CD8-positive, alpha-beta memory T cell (primary cell): ENCODE results near the gene CYTH2. TPM values are rescaled to one million over a fixed set of nuclear protein-coding genes. Genes with fewer than 3 reads are reported as not detected.

ENCODE experiments used
- CTCF ChIA-PET: fragments of 350-600 bp; sonication (Branson Sonifier 250); formaldehyde crosslinking; loops from one replicate; lab custom pipeline; 2021; ENCODE audit warnings: antibody characterized with exemption; lab: Charles Lee
- POLR2A ChIA-PET: fragments of 350-600 bp; sonication (Branson Sonifier 250); formaldehyde crosslinking; loops from one replicate; lab custom pipeline; 2021; ENCODE audit warnings: antibody characterized with exemption; lab: Charles Lee
- DNase-seq, 5 donors: peaks; one replicate each; pipeline versions ENCODE4 v3.0.0 to v3.0.0-alpha.2; 2020 to 2022; ENCODE audit warnings: mixed read lengths in 1 of 5
- H3K27ac ChIP-seq: one replicate; pipeline ENCODE4 v1.7.0; 2013; ENCODE audit warnings: low read depth, mild to moderate bottlenecking, low read length, moderate library complexity
- H3K27me3 ChIP-seq: 2 replicates; pipeline ENCODE4 v1.7.0; 2013; ENCODE audit warnings: low read length, mild to moderate bottlenecking; ENCODE audit not compliant: insufficient read depth, poor library complexity, severe bottlenecking
- H3K36me3 ChIP-seq: 2 replicates; pipeline ENCODE4 v1.7.0; 2013; ENCODE audit warnings: mild to moderate bottlenecking, low read length, moderate library complexity; ENCODE audit not compliant: insufficient read depth
- H3K4me1 ChIP-seq: 2 replicates; pipeline ENCODE4 v1.7.0; 2013; ENCODE audit warnings: mild to moderate bottlenecking, low read length, moderate library complexity; ENCODE audit not compliant: insufficient read depth
- H3K4me3 ChIP-seq: 2 replicates; pipeline ENCODE4 v1.7.0; 2013; ENCODE audit warnings: mild to moderate bottlenecking, low read length
- H3K9me3 ChIP-seq: 2 replicates; pipeline ENCODE4 v1.7.0; 2013; ENCODE audit warnings: mild to moderate bottlenecking, low read length
- H3K27ac Mint-ChIP-seq, 8 donors: one replicate each; pipeline ENCODE4 v1.8.0; 2020 to 2021; ENCODE audit warnings: mixed read lengths in 8 of 8, mild to moderate bottlenecking in 6 of 8, inconsistent platforms in 3 of 8, moderate library complexity in 3 of 8
- H3K27me3 Mint-ChIP-seq, 2 donors: one replicate each; pipeline ENCODE4 v1.8.0; 2020 to 2021; ENCODE audit warnings: mixed read lengths in 2 of 2, mild to moderate bottlenecking in 1 of 2, moderate library complexity in 1 of 2
- H3K36me3 Mint-ChIP-seq, 3 donors: one replicate each; pipeline ENCODE4 v1.8.0; 2020 to 2021; ENCODE audit warnings: mixed read lengths in 3 of 3, inconsistent platforms in 1 of 3, mild to moderate bottlenecking in 1 of 3
- H3K4me1 Mint-ChIP-seq, 3 donors: one replicate each; pipeline ENCODE4 v1.8.0; 2020 to 2021; ENCODE audit warnings: mixed read lengths in 3 of 3, inconsistent platforms in 1 of 3, mild to moderate bottlenecking in 1 of 3
- H3K4me3 Mint-ChIP-seq, 7 donors: one replicate each; pipeline ENCODE4 v1.8.0; 2020 to 2021; ENCODE audit warnings: mixed read lengths in 7 of 7, mild to moderate bottlenecking in 6 of 7, moderate library complexity in 4 of 7, inconsistent platforms in 2 of 7
- H3K9me3 Mint-ChIP-seq, 5 donors: one replicate each; pipeline ENCODE4 v1.8.0; 2020 to 2022; ENCODE audit warnings: mixed read lengths in 5 of 5, mild to moderate bottlenecking in 3 of 5, moderate library complexity in 2 of 5, inconsistent platforms in 1 of 5
- polyA plus RNA-seq: library from polyadenylated mRNA; unstranded; fragments of 300-500 nt; fragmentation: Illumina TruSeq; gene quantifications from one replicate; pipeline ENCODE4 v1.2.3, GENCODE V29; 2021
- total RNA-seq, 2 experiments: library from RNA; stranded (reverse); gene quantifications; one replicate each; pipeline ENCODE4 v1.2.3, GENCODE V29; 2021

The CYTH2 gene
- total and polyA plus RNA-seq, 3 experiments from 2014 or later = 30.7 to 34.8 (median 33.3) TPM

GRCh38 chr19:48493718-48494401 lies 24.7 kb downstream of the CYTH2 start:
- peaks cover 34 to 35% of the 10 kb centered on the region in 2 donors for H3K27me3 Mint-ChIP-seq
- no peaks in the 10 kb centered on the region for H3K9me3 ChIP-seq
- H3K4me1 Mint-ChIP-seq = peaks cover 20 to 41% (median 37%) of the 10 kb centered on the region in 3 donors
- peak overlapping the region; percentile 65 to 90 (median 72) for H3K4me3 Mint-ChIP-seq
- no peaks in the 10 kb centered on the region for H3K9me3 Mint-ChIP-seq
- peaks cover 4% of the 10 kb centered on the region for H3K27me3 ChIP-seq
- peaks cover 37% of the 10 kb centered on the region for H3K4me1 ChIP-seq
- H3K27ac Mint-ChIP-seq = peak overlapping the region in 1 of 8 donors; percentile 47
- ChIA-PET POLR2A (interaction anchor here (1.1 to 1.6 kb wide), 2 partner anchors 20 to 24 kb away, joined by 3 to 4 read pairs; no protein-coding TSS in a partner anchor), CTCF (interaction anchor here (0.7 to 1.8 kb wide), 7 partner anchors 12 to 126 kb away, joined by 3 to 7 read pairs (median 3); partner anchors contain the start of gene SPHK2)
- H3K36me3 ChIP-seq = no peaks in the 10 kb centered on the region
- no peak overlapping the region for H3K4me3 ChIP-seq
- H3K36me3 Mint-ChIP-seq = no peaks in the 10 kb centered on the region
- no peak overlapping the region for H3K27ac ChIP-seq
- DNase-seq = no peak

GRCh38 chr19:48495396-48495795 lies 26.2 kb downstream of the CYTH2 start:
- Mint-ChIP-seq H3K27me3 (peaks cover 35 to 37% of the 10 kb centered on the region in 2 donors), H3K4me1 (peaks cover 19 to 35% (median 34%) of the 10 kb centered on the region in 3 donors), H3K4me3 (peak overlapping the region in 4 of 7 donors; percentile 36 to 60 (median 52)), H3K9me3 (no peaks in the 10 kb centered on the region), H3K27ac (peak overlapping the region in 3 of 8 donors; percentile 3 to 76 (median 57)), H3K36me3 (peaks cover 0 to 2% (median 0%) of the 10 kb centered on the region in 3 donors)
- DNase-seq = no peak
- no peaks in the 10 kb centered on the region for H3K9me3 ChIP-seq
- H3K36me3 ChIP-seq = no peaks in the 10 kb centered on the region
- POLR2A ChIA-PET = no interaction called here
- H3K4me1 ChIP-seq = peaks cover 28% of the 10 kb centered on the region
- CTCF ChIA-PET = interaction anchor here (0.8 to 1.7 kb wide), 4 partner anchors 11 to 94 kb away, joined by 3 to 5 read pairs (median 4); no protein-coding TSS in a partner anchor
- no peak overlapping the region for H3K4me3 ChIP-seq
- no peak overlapping the region for H3K27ac ChIP-seq
- peaks cover 3% of the 10 kb centered on the region for H3K27me3 ChIP-seq

GRCh38 chr19:48496959-48497727 lies 28.0 kb downstream of the CYTH2 start:
- no peaks in the 10 kb centered on the region for H3K27me3 ChIP-seq
- H3K9me3 ChIP-seq = no peaks in the 10 kb centered on the region
- H3K4me1 ChIP-seq = peaks cover 22% of the 10 kb centered on the region
- Mint-ChIP-seq H3K4me1 (peaks cover 12 to 30% (median 30%) of the 10 kb centered on the region in 3 donors), H3K9me3 (no peaks in the 10 kb centered on the region), H3K4me3 (peak overlapping the region in 1 of 7 donors; percentile 37), H3K27ac (peak overlapping the region in 2 of 8 donors; percentile 22 to 90), H3K36me3 (peaks cover 0 to 3% (median 0%) of the 10 kb centered on the region in 3 donors), H3K27me3 (peaks cover 31 to 34% of the 10 kb centered on the region in 2 donors)
- no peaks in the 10 kb centered on the region for H3K36me3 ChIP-seq
- POLR2A ChIA-PET = no interaction called here
- CTCF ChIA-PET = interaction anchor here (0.9 kb wide), 1 partner anchor 9 kb away, joined by 3 read pairs; no protein-coding TSS in a partner anchor
- H3K4me3 ChIP-seq = no peak overlapping the region
- no peak for DNase-seq
- H3K27ac ChIP-seq = no peak overlapping the region

GRCh38 chr19:48497728-48498594 lies 28.8 kb downstream of the CYTH2 start:
- POLR2A ChIA-PET = no interaction called here
- CTCF ChIA-PET = interaction anchor here (1.0 kb wide), 1 partner anchor 8 kb away, joined by 3 read pairs; no protein-coding TSS in a partner anchor
- peaks cover 13% of the 10 kb centered on the region for H3K4me1 ChIP-seq
- Mint-ChIP-seq H3K36me3 (peaks cover 0 to 3% (median 0%) of the 10 kb centered on the region in 3 donors), H3K27ac (peak overlapping the region in 1 of 8 donors; percentile 29), H3K4me3 (no peak overlapping the region), H3K9me3 (no peaks in the 10 kb centered on the region), H3K27me3 (peaks cover 24 to 30% of the 10 kb centered on the region in 2 donors), H3K4me1 (peaks cover 5 to 29% (median 23%) of the 10 kb centered on the region in 3 donors)
- H3K27ac ChIP-seq = no peak overlapping the region
- H3K9me3 ChIP-seq = no peaks in the 10 kb centered on the region
- no peak for DNase-seq
- no peaks in the 10 kb centered on the region for H3K36me3 ChIP-seq
- H3K4me3 ChIP-seq = no peak overlapping the region
- no peaks in the 10 kb centered on the region for H3K27me3 ChIP-seq

GRCh38 chr19:48498595-48499311 lies 29.6 kb downstream of the CYTH2 start:
- Histone ChIP-seq H3K4me1 (peaks cover 13% of the 10 kb centered on the region), H3K9me3 (no peaks in the 10 kb centered on the region), H3K36me3 (no peaks in the 10 kb centered on the region), H3K27ac (no peak overlapping the region), H3K4me3 (no peak overlapping the region), H3K27me3 (no peaks in the 10 kb centered on the region)
- Mint-ChIP-seq H3K27me3 (peaks cover 24 to 31% of the 10 kb centered on the region in 2 donors), H3K4me1 (peaks cover 5 to 28% (median 22%) of the 10 kb centered on the region in 3 donors), H3K36me3 (peaks cover 0 to 3% (median 0%) of the 10 kb centered on the region in 3 donors), H3K27ac (no peak overlapping the region), H3K4me3 (no peak overlapping the region), H3K9me3 (no peaks in the 10 kb centered on the region)
- POLR2A ChIA-PET = no interaction called here
- CTCF ChIA-PET = interaction anchor here (1.0 kb wide), 1 partner anchor 9 kb away, joined by 3 read pairs; no protein-coding TSS in a partner anchor
- no peak for DNase-seq

- DNase-seq = no peak
- CTCF ChIA-PET = interaction anchor here (1.8 kb wide), 1 partner anchor 10 kb away, joined by 6 read pairs; no protein-coding TSS in a partner anchor
- Mint-ChIP-seq H3K27ac (peak overlapping the region in 1 of 8 donors; percentile 17), H3K9me3 (no peaks in the 10 kb centered on the region), H3K4me3 (peak overlapping the region in 1 of 7 donors; percentile 39), H3K4me1 (peaks cover 5 to 23% (median 18%) of the 10 kb centered on the region in 3 donors), H3K36me3 (peaks cover 0 to 3% (median 0%) of the 10 kb centered on the region in 3 donors), H3K27me3 (peaks cover 20 to 26% of the 10 kb centered on the region in 2 donors)
- POLR2A ChIA-PET = no interaction called here
- Histone ChIP-seq H3K36me3 (no peaks in the 10 kb centered on the region), H3K27me3 (no peaks in the 10 kb centered on the region), H3K9me3 (no peaks in the 10 kb centered on the region), H3K27ac (no peak overlapping the region), H3K4me3 (no peak overlapping the region), H3K4me1 (peaks cover 7% of the 10 kb centered on the region)
Observed at GRCh38 chr19:48499316-48500090, 30.3 kb downstream of the CYTH2 start.
